Naive thymus-derived CD4-positive, alpha-beta T cell (primary cell): ENCODE data around the gene KLRC1. TPM values are rescaled to one million over a fixed set of nuclear protein-coding genes. Genes with fewer than 3 reads are reported as not detected.
A peak's percentile ranks its signal among the peaks of the same experiment; 100 is the strongest.
"Not testable (repeated sequence)": the region's sequence is repeated elsewhere in the genome, so short reads cannot be mapped to it uniquely, and the experiment has no call there.

Source experiments
- ATAC-seq: fragments of 150-1000 bp; cut with Tn5 transposase; 2 replicates; pipeline ENCODE4 v1.10.0; 2021; ENCODE audit warnings: mild to moderate bottlenecking, moderate library complexity
- CTCF ChIA-PET: fragments of 350-600 bp; sonication (Branson Sonifier 250); formaldehyde crosslinking; loops from one replicate; lab custom pipeline; 2021; ENCODE audit warnings: antibody characterized with exemption; lab: Charles Lee
- POLR2A ChIA-PET: fragments of 350-600 bp; sonication (Branson Sonifier 250); formaldehyde crosslinking; loops from one replicate; lab custom pipeline; 2021; ENCODE audit warnings: antibody characterized with exemption, inconsistent platforms; lab: Charles Lee
- DNase-seq, 9 donors: peaks; one replicate each; pipeline versions ENCODE4 v3.0.0 to v3.0.0-alpha.2; 2020 to 2022; ENCODE audit warnings: mixed read lengths in 1 of 9
- H3K27ac ChIP-seq: one replicate; pipeline ENCODE4 v1.7.0; 2013; ENCODE audit warnings: mild to moderate bottlenecking, low read depth, low read length, moderate library complexity
- H3K27me3 ChIP-seq, 2 donors: one replicate each; pipeline ENCODE4 v1.7.0; 2013; ENCODE audit warnings: low read length in 2 of 2, mild to moderate bottlenecking in 2 of 2, moderate library complexity in 2 of 2; ENCODE audit not compliant: control insufficient read depth in 2 of 2, insufficient read depth in 2 of 2
- H3K36me3 ChIP-seq, 3 experiments: 1 replicate in 2 of 3; 2 replicates in 1 of 3; pipeline ENCODE4 v1.7.0; 2013; ENCODE audit warnings: low read length in 3 of 3, mild to moderate bottlenecking in 3 of 3, moderate library complexity in 1 of 3; ENCODE audit not compliant: insufficient read depth in 3 of 3, control insufficient read depth in 2 of 3
- H3K4me1 ChIP-seq, 2 donors: one replicate each; pipeline ENCODE4 v1.7.0; 2013; ENCODE audit warnings: low read length in 2 of 2, mild to moderate bottlenecking in 2 of 2, moderate library complexity in 1 of 2; ENCODE audit not compliant: control insufficient read depth in 2 of 2, insufficient read depth in 2 of 2
- H3K4me3 ChIP-seq: 2 replicates; pipeline ENCODE4 v1.7.0; 2013; ENCODE audit warnings: mild to moderate bottlenecking, low read length
- H3K9me3 ChIP-seq, 3 experiments: 1 replicate in 2 of 3; 2 replicates in 1 of 3; pipeline ENCODE4 v1.7.0; 2013; ENCODE audit warnings: low read length in 3 of 3; ENCODE audit not compliant: control insufficient read depth in 2 of 3
- H3K27ac Mint-ChIP-seq, 9 donors: one replicate each; pipeline ENCODE4 v1.8.0; 2020 to 2022; ENCODE audit warnings: mixed read lengths in 9 of 9, mild to moderate bottlenecking in 8 of 9, moderate library complexity in 5 of 9, inconsistent platforms in 2 of 9
- H3K27me3 Mint-ChIP-seq, 5 donors: one replicate each; pipeline ENCODE4 v1.8.0; 2021 to 2022; ENCODE audit warnings: mixed read lengths in 5 of 5, mild to moderate bottlenecking in 1 of 5
- H3K36me3 Mint-ChIP-seq, 5 donors: one replicate each; pipeline ENCODE4 v1.8.0; 2020 to 2022; ENCODE audit warnings: mixed read lengths in 5 of 5, mild to moderate bottlenecking in 3 of 5, inconsistent platforms in 1 of 5
- H3K4me1 Mint-ChIP-seq, 7 donors: one replicate each; pipeline ENCODE4 v1.8.0; 2020 to 2022; ENCODE audit warnings: mixed read lengths in 7 of 7, mild to moderate bottlenecking in 3 of 7, inconsistent platforms in 1 of 7
- H3K4me3 Mint-ChIP-seq, 10 donors: one replicate each; pipeline ENCODE4 v1.8.0; 2020 to 2022; ENCODE audit warnings: mild to moderate bottlenecking in 10 of 10, mixed read lengths in 10 of 10, moderate library complexity in 6 of 10, inconsistent platforms in 2 of 10
- H3K9me3 Mint-ChIP-seq, 11 donors: one replicate each; pipeline ENCODE4 v1.8.0; 2020 to 2022; ENCODE audit warnings: mixed read lengths in 11 of 11, mild to moderate bottlenecking in 4 of 11, inconsistent platforms in 1 of 11, moderate library complexity in 1 of 11
- intact Hi-C, 2 donors: fragments of 100-400 bp; cut with micrococcal nuclease; formaldehyde crosslinking; loops; one replicate each; pipeline ENCODE4 v1.15.1; 2023
- polyA plus RNA-seq, 2 donors: library from polyadenylated mRNA; unstranded; fragments of 300-500 nt; fragmentation: Illumina TruSeq; gene quantifications; one replicate each; pipeline ENCODE4 v1.2.3, GENCODE V29; 2021
- total RNA-seq, 6 experiments: library from RNA in 5 of 6; stranded (reverse) in 5 of 6; gene quantifications; 1 replicate in 5 of 6; 2 replicates in 1 of 6; pipeline ENCODE4 v1.2.3 and lab custom pipeline; 2021 to 2026

KLRC1 gene
- total RNA-seq (1 to 10 TPM in 2 of 5 experiments, not detected in 3; 1.4 to 9.3 TPM), polyA plus RNA-seq (under 1 TPM in 1 of 2 donors, not detected in 1; 0.37 TPM), total RNA-seq (lab: John Stamatoyannopoulos, UW) (not detected)

DNA sequence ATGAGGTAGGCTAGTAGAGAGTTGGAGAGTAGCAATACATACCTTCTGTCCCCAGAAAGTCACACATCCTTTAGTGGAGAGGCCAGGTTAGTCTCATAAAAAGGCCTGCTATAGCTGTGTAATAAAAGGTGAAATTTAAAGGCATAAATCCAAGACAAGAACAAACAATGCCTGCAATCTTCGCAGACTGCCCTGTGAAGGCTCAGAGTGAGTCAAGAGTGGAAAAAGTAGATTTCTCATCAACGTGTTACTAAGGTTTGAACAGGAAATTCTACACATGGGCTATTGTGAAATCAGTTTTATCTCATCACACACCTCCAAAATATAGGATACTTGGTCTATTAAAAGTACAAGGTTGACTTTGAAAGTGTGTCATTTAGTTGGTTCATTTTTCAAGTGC is at the start of gene KLRC1:
KLRC1 (minus strand) TSS at position 222 of the 400 bp plus-strand sequence. CDS start 2,221 bp downstream, outside the sequence.
- H3K27me3 Mint-ChIP-seq, result peaks cover 0 to 14% (median 0%) of the 10 kb centered on the region in 5 donors
- ChIA-PET CTCF (no interaction called here), POLR2A (no interaction called here)
- intact Hi-C loops, result no loop called here
- no peaks in the 10 kb centered on the region for H3K27me3 ChIP-seq
- no peak for DNase-seq
- H3K4me1 ChIP-seq, result no peaks in the 10 kb centered on the region
- no peak within 1 kb of the TSS for H3K27ac ChIP-seq
- H3K4me3 ChIP-seq, result no peak within 1 kb of the TSS
- peaks cover 8 to 31% (median 20%) of the 10 kb centered on the region in 11 donors for H3K9me3 Mint-ChIP-seq
- no peaks in the 10 kb centered on the region for H3K4me1 Mint-ChIP-seq
- peaks cover 0 to 10% (median 5%) of the 10 kb centered on the region in 3 experiments for H3K9me3 ChIP-seq
- peak within 1 kb of the TSS in 1 of 10 donors; percentile 55 for H3K4me3 Mint-ChIP-seq
- no peaks in the 10 kb centered on the region for H3K36me3 ChIP-seq
- H3K36me3 Mint-ChIP-seq, result peaks cover 0 to 10% (median 0%) of the 10 kb centered on the region in 5 donors
- H3K27ac Mint-ChIP-seq, result no peak within 1 kb of the TSS
- ATAC-seq, result no peak

DNA sequence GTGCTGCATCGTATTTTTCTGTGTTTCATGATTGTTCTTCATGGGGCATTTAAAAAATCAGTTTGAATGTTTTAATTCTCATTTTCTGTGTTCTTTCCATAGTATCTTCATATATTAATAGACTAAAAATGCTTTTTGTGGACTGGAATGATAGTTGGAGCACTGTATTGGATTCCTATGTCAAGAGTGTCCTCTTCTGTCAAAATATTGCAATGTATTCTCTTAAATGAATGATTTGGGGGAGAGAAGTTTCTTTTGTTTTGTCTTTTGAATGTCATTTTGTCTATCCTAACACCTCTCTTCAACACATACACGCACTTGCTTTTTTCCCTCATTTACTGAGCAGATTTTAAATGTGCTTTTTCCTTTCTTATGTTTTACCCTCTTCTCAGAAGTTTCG is 47.9 kb upstream of the KLRC1 start:
- Histone ChIP-seq H3K36me3 (no peaks in the 10 kb centered on the region), H3K4me1 (peaks cover 0 to 12% of the 10 kb centered on the region in 2 donors), H3K9me3 (no peaks in the 10 kb centered on the region), H3K27me3 (peaks cover 0 to 7% of the 10 kb centered on the region in 2 donors), H3K27ac (no peak overlapping the region), H3K4me3 (no peak overlapping the region)
- ChIA-PET POLR2A (no interaction called here), CTCF (no interaction called here)
- H3K27ac Mint-ChIP-seq, result no peak overlapping the region
- H3K4me1 Mint-ChIP-seq, result peaks cover 0 to 4% (median 0%) of the 10 kb centered on the region in 7 donors
- intact Hi-C loops, result loop anchor here in 1 of 2 donors (2.0 kb wide), 1 partner anchor 266 kb away; no protein-coding TSS in a partner anchor
- H3K9me3 Mint-ChIP-seq, result no peaks in the 10 kb centered on the region
- DNase-seq (no peak), ATAC-seq (no peak)
- no peaks in the 10 kb centered on the region for H3K36me3 Mint-ChIP-seq
- H3K4me3 Mint-ChIP-seq, result no peak overlapping the region
- peaks cover 6 to 40% (median 28%) of the 10 kb centered on the region in 5 donors for H3K27me3 Mint-ChIP-seq

DNA sequence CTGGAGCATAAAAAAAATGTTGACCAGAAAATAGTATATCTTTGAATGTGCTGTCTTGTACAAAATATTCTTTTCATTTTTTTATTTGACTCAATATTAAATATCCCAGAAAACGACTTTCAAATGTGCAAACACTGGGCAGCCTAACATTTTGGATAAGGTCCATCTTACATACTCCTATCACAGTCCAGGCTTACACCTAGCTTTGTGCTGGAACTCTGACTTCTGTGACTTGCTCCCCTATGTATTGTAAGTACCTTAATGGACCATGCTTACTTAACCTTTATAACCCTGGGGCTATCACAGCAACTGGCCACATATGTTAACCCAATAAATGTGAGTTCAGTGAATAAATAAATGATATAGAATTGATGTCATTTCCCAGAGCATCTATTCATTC is 44.9 kb upstream of the KLRC1 start:
- Mint-ChIP-seq H3K36me3 (no peaks in the 10 kb centered on the region), H3K27ac (no peak overlapping the region), H3K4me3 (no peak overlapping the region), H3K27me3 (peaks cover 5 to 46% (median 31%) of the 10 kb centered on the region in 5 donors), H3K4me1 (peaks cover 0 to 4% (median 0%) of the 10 kb centered on the region in 7 donors), H3K9me3 (peaks cover 0 to 1% (median 0%) of the 10 kb centered on the region in 11 donors)
- Histone ChIP-seq H3K27me3 (peaks cover 0 to 7% of the 10 kb centered on the region in 2 donors), H3K9me3 (no peaks in the 10 kb centered on the region), H3K4me3 (no peak overlapping the region), H3K27ac (no peak overlapping the region), H3K36me3 (no peaks in the 10 kb centered on the region), H3K4me1 (peaks cover 0 to 12% of the 10 kb centered on the region in 2 donors)
- intact Hi-C loops, result no loop called here
- ATAC-seq (no peak), DNase-seq (no peak)
- ChIA-PET CTCF (interaction anchor here (0.7 kb wide), 1 partner anchor 253 kb away, joined by 3 read pairs; no protein-coding TSS in a partner anchor), POLR2A (no interaction called here)

DNA sequence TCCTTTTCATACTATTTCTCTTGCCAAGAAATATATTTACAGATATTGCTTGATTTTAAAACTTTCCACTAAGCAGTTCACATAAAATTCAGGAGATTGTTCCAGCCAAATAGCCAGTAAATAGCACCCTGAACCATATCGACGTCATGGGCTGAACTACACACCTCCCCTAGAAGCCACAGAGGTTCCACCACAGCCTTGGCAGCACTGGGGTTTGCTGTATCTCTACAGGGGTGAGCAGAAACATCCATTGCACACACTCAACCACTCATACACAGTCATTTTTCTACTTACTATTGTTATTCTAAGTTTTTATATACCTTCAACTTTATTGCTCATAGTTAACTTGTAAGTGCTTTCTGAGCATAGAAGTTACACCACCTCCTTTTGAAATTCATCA is 44.4 kb upstream of the KLRC1 start:
- ChIA-PET POLR2A (no interaction called here), CTCF (no interaction called here)
- peaks cover 0 to 7% of the 10 kb centered on the region in 2 donors for H3K27me3 ChIP-seq
- Mint-ChIP-seq H3K27ac (no peak overlapping the region), H3K4me3 (no peak overlapping the region), H3K9me3 (peaks cover 0 to 1% (median 0%) of the 10 kb centered on the region in 11 donors), H3K27me3 (peaks cover 5 to 42% (median 28%) of the 10 kb centered on the region in 5 donors), H3K4me1 (peaks cover 0 to 4% (median 0%) of the 10 kb centered on the region in 7 donors), H3K36me3 (no peaks in the 10 kb centered on the region)
- no peak overlapping the region for H3K27ac ChIP-seq
- H3K4me1 ChIP-seq, result peaks cover 0 to 12% of the 10 kb centered on the region in 2 donors
- no peak overlapping the region for H3K4me3 ChIP-seq
- no peaks in the 10 kb centered on the region for H3K9me3 ChIP-seq
- ATAC-seq (peak; percentile 83), DNase-seq (no peak)
- no peaks in the 10 kb centered on the region for H3K36me3 ChIP-seq
- intact Hi-C loops, result no loop called here

DNA sequence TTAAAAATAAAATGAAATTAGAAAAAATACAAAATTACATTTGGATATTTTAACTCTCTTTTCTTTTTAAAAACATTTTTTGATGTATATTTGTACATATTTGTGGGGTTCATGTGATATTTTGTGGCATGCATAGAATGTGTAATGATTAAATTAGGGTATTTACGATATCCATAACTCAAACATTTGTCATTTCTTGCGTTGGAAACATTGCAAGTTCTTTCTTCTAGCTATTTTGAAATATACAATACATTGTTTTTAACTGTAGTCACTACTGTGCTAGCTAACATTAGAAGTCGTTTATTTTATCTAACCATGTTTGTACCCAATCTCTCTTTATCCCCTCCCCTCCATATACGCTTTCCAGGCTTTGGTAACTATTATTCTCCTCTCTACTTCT is 38.6 kb upstream of the KLRC1 start:
- ChIA-PET POLR2A (no interaction called here), CTCF (no interaction called here)
- no peaks in the 10 kb centered on the region for H3K36me3 ChIP-seq
- ATAC-seq (no peak), DNase-seq (no peak)
- intact Hi-C loops, result no loop called here
- no peaks in the 10 kb centered on the region for H3K4me1 ChIP-seq
- Mint-ChIP-seq H3K4me1 (no peaks in the 10 kb centered on the region), H3K4me3 (no peak overlapping the region), H3K36me3 (no peaks in the 10 kb centered on the region), H3K27me3 (peaks cover 0 to 27% (median 13%) of the 10 kb centered on the region in 5 donors), H3K27ac (no peak overlapping the region), H3K9me3 (peaks cover 0 to 4% (median 0%) of the 10 kb centered on the region in 11 donors)
- no peaks in the 10 kb centered on the region for H3K9me3 ChIP-seq
- H3K27me3 ChIP-seq, result no peaks in the 10 kb centered on the region
- no peak overlapping the region for H3K27ac ChIP-seq
- H3K4me3 ChIP-seq, result no peak overlapping the region

DNA sequence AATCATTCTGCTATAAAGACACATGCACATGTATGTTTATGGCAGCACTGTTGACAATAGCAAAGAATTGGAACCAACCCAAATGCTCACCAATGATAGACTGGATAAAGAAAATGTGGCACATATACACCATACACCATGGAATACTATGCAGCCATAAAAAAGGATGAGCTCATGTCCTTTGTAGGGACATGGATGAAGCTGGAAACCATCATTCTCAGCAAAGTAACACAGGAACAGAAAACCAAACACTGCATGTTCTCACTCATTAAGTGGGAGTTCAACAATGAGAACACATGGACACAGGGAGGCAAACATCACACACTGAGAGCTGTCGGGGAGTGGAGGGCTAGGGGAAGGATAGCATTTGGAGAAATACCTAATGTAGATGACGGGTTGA is 34.2 kb upstream of the KLRC1 start:
- H3K4me3 Mint-ChIP-seq, H3K4me3 ChIP-seq, intact Hi-C loops, ATAC-seq, H3K27ac Mint-ChIP-seq, POLR2A ChIA-PET, H3K36me3 Mint-ChIP-seq, H3K36me3 ChIP-seq, H3K9me3 ChIP-seq, H3K27ac ChIP-seq, DNase-seq, H3K9me3 Mint-ChIP-seq, H3K4me1 ChIP-seq, H3K4me1 Mint-ChIP-seq, H3K27me3 ChIP-seq: not testable (repeated sequence)
- CTCF ChIA-PET, result interaction anchor here (0.6 kb wide), 1 partner anchor 291 kb away, joined by 3 read pairs; no protein-coding TSS in a partner anchor
- peaks cover 3 to 29% (median 10%) of the 10 kb centered on the region in 5 donors for H3K27me3 Mint-ChIP-seq

DNA sequence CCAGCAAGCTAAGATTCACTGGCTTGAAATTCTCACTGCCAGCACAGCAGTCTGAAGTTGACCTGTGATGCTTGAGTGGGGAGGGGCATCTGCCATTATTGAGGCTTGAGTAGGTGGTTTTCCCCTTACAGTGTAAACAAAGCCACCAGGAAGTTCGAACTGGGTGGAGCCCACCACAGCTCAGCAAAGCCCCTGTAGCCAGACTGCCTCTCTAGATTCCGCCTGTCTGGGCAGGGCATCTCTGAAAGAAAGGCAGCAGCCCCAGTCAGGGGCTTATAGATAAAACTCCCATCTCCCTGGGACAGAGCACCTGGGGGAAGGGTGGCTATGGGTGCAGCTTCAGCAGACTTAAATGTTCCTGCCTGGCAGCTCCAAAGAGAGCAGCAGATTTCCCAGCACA is 28.7 kb upstream of the KLRC1 start:
- H3K36me3 Mint-ChIP-seq, POLR2A ChIA-PET: not testable (repeated sequence)

More for the DNA sequence above, 28.7 kb upstream of the KLRC1 start:
- DNase-seq, H3K4me3 ChIP-seq, ATAC-seq, CTCF ChIA-PET, H3K4me1 Mint-ChIP-seq, H3K36me3 ChIP-seq, H3K27ac Mint-ChIP-seq, H3K27ac ChIP-seq, intact Hi-C loops, H3K27me3 ChIP-seq, H3K9me3 ChIP-seq, H3K4me3 Mint-ChIP-seq: not testable (repeated sequence)
- Mint-ChIP-seq H3K27me3 (peaks cover 3 to 37% (median 14%) of the 10 kb centered on the region in 5 donors), H3K9me3 (peaks cover 0 to 25% (median 4%) of the 10 kb centered on the region in 11 donors)
- peaks cover 0 to 15% of the 10 kb centered on the region in 2 donors for H3K4me1 ChIP-seq
